Measurements from ENCODE around the gene NKRF.

DNA sequence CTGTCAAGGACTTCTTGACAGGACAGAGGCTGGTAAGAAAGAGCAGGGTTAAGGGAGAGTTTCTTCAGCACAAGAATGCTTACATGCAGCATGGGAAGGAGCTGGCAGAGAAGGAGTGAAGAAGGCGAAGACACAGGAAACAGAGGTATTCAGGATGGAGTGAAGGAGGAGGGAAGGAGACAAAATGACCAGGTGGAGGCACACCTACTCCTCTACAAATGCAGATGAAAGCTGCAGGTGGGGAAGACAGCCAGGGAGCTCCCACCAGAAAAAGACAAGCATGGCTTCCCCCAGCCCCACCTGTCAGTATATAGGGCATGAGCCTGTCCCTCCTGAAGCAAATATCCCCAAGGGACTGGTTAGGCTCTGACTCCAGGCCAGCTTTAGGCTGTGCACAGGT, 29.6 kb upstream of the NKRF start:
- no peak for TF ChIP-seq POLR2A (IDR thresholded peaks at IDR 0.05)
- TF ChIP-seq, protein P1, sequence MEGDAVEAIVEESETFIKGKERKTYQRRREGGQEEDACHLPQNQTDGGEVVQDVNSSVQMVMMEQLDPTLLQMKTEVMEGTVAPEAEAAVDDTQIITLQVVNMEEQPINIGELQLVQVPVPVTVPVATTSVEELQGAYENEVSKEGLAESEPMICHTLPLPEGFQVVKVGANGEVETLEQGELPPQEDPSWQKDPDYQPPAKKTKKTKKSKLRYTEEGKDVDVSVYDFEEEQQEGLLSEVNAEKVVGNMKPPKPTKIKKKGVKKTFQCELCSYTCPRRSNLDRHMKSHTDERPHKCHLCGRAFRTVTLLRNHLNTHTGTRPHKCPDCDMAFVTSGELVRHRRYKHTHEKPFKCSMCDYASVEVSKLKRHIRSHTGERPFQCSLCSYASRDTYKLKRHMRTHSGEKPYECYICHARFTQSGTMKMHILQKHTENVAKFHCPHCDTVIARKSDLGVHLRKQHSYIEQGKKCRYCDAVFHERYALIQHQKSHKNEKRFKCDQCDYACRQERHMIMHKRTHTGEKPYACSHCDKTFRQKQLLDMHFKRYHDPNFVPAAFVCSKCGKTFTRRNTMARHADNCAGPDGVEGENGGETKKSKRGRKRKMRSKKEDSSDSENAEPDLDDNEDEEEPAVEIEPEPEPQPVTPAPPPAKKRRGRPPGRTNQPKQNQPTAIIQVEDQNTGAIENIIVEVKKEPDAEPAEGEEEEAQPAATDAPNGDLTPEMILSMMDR (IDR thresholded peaks at IDR 0.05): no peak

All from Peyer's patch (tissue), 4 donors.